Activated CD8-positive, alpha-beta memory T cell treated with anti-CD3 and anti-CD28 coated beads for 36 hours (primary cell): ENCODE measurements around the gene DDX56. TPM values are rescaled to one million over a fixed set of nuclear protein-coding genes. Genes with fewer than 3 reads are reported as not detected.
"Not testable (repeated sequence)": the region's sequence is repeated elsewhere in the genome, so short reads cannot be mapped to it uniquely, and the experiment has no call there.

Experiments used
- CTCF ChIA-PET: fragments of 350-600 bp; sonication (Branson Sonifier 250); formaldehyde crosslinking; loops from one replicate; lab custom pipeline; 2021; ENCODE audit warnings: antibody characterized with exemption; lab: Charles Lee
- POLR2A ChIA-PET: fragments of 350-600 bp; sonication (Branson Sonifier 250); formaldehyde crosslinking; loops from one replicate; lab custom pipeline; 2021; ENCODE audit warnings: antibody characterized with exemption; lab: Charles Lee
- total RNA-seq, 2 experiments: library from RNA; stranded (reverse); gene quantifications; one replicate each; pipeline ENCODE4 v1.2.3, GENCODE V29; 2021

DDX56 gene
- total RNA-seq, 2 experiments from 2014 or later: 144 to 155 TPM

GRCh38 chr7:44569959-44570358 lies 3.7 kb downstream of the DDX56 start:
- POLR2A ChIA-PET: interaction anchor here (1.1 kb wide), 1 partner anchor 11 kb away, joined by 3 read pairs; no protein-coding TSS in a partner anchor

DNA sequence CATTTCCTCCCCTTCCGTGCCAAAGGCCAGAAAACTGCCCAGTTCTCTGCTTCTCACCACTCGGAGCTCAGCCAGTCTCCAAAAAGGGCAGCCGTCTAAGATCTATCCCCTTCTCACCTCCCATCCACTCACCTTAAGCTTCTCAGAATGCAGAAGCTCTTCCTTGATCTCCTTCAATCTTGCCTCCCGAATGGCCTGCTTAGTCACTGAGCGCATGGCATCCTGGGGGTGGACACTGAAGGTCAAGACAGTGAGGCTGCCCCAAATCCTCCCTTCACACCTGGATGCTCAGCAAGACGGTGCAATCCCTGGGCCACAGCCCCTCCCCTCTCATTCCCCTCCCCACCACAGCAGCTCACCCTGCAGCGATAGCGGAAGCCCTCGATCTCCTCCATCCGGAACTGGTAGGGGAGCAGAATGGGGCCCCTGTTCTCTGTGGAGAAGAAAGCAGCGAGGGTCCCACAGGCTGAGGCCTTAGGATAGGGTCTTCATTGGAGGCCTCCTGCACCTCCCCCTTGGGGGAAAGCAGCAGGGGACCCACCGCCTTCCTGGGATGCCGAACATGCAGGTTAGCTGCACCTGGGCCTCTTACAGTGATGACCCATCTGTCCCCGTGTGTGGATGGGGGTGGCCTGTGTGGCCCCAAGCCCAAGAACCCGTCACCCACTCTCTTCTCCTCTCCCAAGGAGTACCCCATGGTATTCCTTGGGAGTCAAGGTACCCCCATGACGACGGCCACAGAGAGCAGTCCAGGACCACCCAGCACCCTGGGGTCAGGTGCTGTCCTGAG lies 4.7 kb downstream of the DDX56 start:
- CTCF ChIA-PET: no interaction called here
- POLR2A ChIA-PET: interaction anchor here (1.2 kb wide), 1 partner anchor 12 kb away, joined by 3 read pairs; no protein-coding TSS in a partner anchor

More at GRCh38 chr7:44569959-44570358, 3.7 kb downstream of the DDX56 start:
- CTCF ChIA-PET: no interaction called here

DNA sequence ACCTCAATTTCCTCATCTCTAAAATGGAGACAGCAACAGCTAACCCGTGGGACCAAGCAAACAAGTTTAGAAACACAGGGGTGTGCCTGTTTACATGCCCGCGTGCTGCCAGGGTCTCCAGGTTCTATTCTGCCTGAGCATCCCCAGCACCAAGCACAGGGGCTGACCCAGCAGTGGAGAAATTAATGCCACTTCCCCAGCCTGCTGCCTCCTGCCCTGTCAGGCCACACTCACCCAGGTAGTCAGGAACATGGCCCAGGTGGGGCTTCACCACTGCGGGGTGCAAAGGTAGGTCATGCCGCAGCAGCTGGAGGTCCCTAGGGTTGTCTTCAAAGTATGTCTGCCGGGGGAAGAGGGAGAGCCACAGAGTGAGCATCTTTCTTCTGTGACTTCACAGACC lies 5.8 kb downstream of the DDX56 start:
- POLR2A ChIA-PET: interaction anchor here (1.2 kb wide), 1 partner anchor 13 kb away, joined by 3 read pairs; no protein-coding TSS in a partner anchor

GRCh38 chr7:44566680-44567079 lies 7.0 kb downstream of the DDX56 start:
- ChIA-PET POLR2A (no interaction called here), CTCF (interaction anchor here (1.0 to 3.1 kb wide), 3 partner anchors 21 to 325 kb away, joined by 3 to 17 read pairs (median 3); no protein-coding TSS in a partner anchor)

More for the DNA sequence above, 5.8 kb downstream of the DDX56 start:
- CTCF ChIA-PET: no interaction called here

DNA sequence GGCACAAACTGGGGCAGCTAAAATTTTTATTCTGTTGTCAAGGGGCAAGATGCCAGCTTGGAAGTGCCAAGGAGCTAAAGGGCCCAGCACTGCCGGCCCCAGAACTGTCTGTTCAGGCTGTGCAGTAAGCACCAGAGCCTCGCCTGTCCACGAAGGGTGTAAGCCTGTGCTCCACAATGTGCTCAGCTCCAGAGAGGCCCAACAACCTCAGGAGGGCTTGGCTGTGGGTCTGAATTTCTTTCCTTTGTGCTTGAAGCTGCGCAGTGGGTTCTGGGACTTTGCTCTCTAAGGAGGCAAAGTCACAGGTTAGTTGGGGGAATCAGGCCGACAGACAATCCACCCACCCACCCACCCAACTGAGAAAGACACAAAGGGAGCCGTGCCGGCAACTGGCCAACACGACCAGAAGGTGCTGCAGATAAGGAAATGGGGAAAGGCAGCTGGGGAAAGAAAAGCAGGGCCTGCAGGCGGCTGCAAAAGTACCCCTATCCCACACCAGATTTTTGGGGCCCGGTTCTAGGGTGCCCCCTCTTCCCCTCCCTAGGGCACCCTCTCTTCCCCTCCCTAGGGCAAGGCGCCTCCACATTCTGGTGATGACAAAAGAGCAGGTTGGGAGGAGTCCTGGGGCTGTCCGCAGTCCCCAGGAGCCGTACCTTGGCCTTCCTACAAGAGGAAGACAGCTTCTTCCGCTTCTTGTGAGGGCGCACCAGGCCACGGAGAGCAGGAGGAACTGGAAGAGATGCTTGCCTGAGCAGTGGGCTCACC lies 7.7 kb downstream of the DDX56 start:
- CTCF ChIA-PET: interaction anchor here (0.8 to 3.1 kb wide), 15 partner anchors 9 to 324 kb away, joined by 3 to 17 read pairs (median 4); partner anchors contain the start of genes DDX56 and TMED4
- POLR2A ChIA-PET: interaction anchor here (0.7 to 2.2 kb wide), 4 partner anchors 8 to 75 kb away, joined by 3 to 11 read pairs (median 4); partner anchors contain the start of genes DDX56, NUDCD3 and TMED4

GRCh38 chr7:44565097-44565794 lies 8.5 kb downstream of the DDX56 start:
- POLR2A ChIA-PET: interaction anchor here (0.6 to 2.2 kb wide), 5 partner anchors 9 to 75 kb away, joined by 3 to 11 read pairs (median 4); partner anchors contain the start of genes DDX56, NUDCD3 and TMED4
- CTCF ChIA-PET: interaction anchor here (0.5 to 3.1 kb wide), 16 partner anchors 9 to 365 kb away, joined by 3 to 17 read pairs (median 4); partner anchors contain the start of genes DDX56, TMED4 and YKT6

DNA sequence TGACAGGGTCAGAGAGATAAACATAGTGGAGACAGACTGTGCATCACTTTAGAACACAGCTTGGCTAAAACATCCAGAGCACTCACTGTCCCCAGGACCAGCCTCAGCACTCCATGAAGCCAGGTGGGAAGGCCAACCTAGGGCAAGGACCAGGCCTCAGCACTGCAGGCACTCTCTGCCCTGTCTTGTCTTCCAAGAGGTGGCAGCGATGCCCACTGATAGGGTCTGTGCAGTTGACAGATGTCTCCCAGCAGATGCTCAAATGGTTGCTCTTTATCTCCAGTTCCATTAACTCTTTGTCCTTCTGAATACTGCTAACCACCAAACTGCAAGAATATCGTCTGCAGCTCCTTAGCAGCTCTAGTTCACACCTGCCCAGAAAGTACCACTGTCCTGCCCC lies 9.1 kb downstream of the DDX56 start:
- POLR2A ChIA-PET: interaction anchor here (0.6 to 2.2 kb wide), 3 partner anchors 9 to 16 kb away, joined by 3 to 11 read pairs (median 4); partner anchors contain the start of gene DDX56
- CTCF ChIA-PET: interaction anchor here (1.0 to 3.1 kb wide), 7 partner anchors 10 to 364 kb away, joined by 3 to 17 read pairs (median 3); partner anchors contain the start of gene YKT6

GRCh38 chr7:44563171-44563679 lies 10.5 kb downstream of the DDX56 start:
- ChIA-PET POLR2A (no interaction called here), CTCF (no interaction called here)

GRCh38 chr7:44562622-44562962 lies 11.1 kb downstream of the DDX56 start:
- POLR2A ChIA-PET: not testable (repeated sequence)
- CTCF ChIA-PET: interaction anchor here (0.5 kb wide), 1 partner anchor 11 kb away, joined by 3 read pairs; no protein-coding TSS in a partner anchor

- ChIA-PET CTCF (interaction anchor here (0.5 kb wide), 1 partner anchor 11 kb away, joined by 3 read pairs; no protein-coding TSS in a partner anchor), POLR2A (no interaction called here)
Observed at GRCh38 chr7:44561962-44562621, 11.6 kb downstream of the DDX56 start.

DNA sequence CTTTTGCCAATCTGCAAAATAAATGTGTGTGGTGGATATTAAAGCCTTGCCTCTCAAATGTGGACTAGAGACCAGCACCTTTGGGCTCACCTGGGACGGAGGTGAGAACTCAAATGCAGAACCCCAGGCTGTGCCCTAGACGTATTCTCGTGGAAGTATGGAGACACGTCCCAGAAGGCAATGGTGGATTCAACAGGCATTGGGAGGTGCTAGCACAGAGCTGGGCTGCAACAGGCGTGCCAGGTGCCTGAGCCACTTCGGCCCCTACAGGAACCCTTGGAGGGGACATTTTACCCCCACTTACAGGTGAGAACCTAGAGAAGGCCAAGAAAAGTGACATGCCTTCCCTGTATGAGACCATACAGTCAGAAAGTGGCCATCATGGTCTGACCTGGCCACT lies 12.2 kb downstream of the DDX56 start:
- POLR2A ChIA-PET: no interaction called here
- CTCF ChIA-PET: no interaction called here

DNA sequence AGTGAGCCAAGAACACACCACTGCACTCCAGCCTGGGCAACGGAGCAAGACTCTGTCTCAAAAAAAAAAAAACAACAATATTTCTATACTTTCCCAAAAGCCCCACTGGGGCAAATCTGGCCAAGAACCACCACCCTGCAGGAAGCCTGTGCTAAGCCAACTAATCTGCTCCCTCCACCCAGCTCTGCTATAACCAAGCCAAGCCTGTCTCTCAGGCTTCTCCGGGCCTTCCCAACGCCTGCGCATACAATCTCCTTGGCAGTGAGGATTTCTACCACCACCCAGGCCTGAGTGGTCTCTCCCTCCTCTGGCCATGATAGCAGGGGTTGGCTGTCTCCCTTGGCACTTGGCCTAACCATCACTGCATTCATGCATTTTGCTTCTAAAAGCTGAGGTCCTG lies 14.2 kb downstream of the DDX56 start:
- ChIA-PET POLR2A (interaction anchor here (0.6 kb wide), 1 partner anchor 153 kb away, joined by 3 read pairs; no protein-coding TSS in a partner anchor), CTCF (no interaction called here)

- POLR2A ChIA-PET: no interaction called here
- CTCF ChIA-PET: no interaction called here
Observed at GRCh38 chr7:44557485-44557884, 16.2 kb downstream of the DDX56 start.

- ChIA-PET POLR2A (no interaction called here), CTCF (no interaction called here)
Observed at GRCh38 chr7:44555350-44555749, 18.4 kb downstream of the DDX56 start.

DNA sequence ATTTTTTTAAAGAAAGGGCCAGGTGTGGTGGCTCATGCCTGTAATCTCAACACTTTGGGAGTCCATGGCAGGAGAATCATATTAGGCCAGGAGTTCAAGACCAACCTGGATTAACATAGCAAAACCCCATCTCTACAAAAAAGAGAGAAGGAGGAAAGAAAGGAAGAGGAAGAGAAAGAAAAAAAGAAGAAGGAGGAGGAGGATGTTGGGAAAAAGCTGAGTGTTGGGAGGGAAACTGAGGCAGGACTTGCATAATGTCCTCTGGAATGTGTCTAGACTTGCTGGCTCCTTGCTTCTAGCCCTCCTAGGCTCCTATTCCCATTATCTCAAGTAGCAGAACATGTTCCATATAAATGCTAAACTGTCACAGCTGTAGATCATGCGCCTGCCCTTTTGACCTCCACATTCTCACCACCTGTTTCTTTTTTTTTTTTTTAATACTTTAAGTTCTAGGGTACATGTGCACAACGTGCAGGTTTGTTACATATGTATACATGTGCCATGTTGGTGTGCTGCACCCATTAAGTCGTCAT lies 21.2 kb downstream of the DDX56 start:
- CTCF ChIA-PET: interaction anchor here (2.2 kb wide), 1 partner anchor 13 kb away, joined by 6 read pairs; no protein-coding TSS in a partner anchor
- POLR2A ChIA-PET: not testable (repeated sequence)

DNA sequence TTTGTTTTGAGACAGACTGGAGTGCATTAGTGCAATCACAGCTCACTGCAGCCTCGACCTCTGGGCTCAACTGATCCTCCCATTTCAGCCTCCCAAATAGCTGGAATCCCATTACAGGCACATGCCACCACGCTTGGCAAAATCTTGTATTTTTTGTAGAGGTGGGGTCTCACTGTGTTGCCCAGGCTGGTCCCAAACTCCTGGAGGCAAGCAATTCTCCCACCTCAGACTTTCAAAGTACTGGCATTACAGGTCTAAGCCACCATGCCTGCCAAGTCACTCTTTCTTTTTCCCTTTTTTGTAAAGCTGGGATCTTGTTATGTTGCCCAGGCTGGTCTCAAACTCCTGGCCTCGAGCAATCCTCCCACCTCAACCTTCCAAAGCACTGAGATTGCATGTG lies 24.3 kb downstream of the DDX56 start:
- ChIA-PET CTCF (no interaction called here), POLR2A (no interaction called here)

GRCh38 chr7:44548893-44549292 lies 24.8 kb downstream of the DDX56 start:
- ChIA-PET CTCF (no interaction called here), POLR2A (no interaction called here)
